Smooth muscle cell (in vitro differentiated cells): ENCODE data around the gene FOXK1. TPM values are rescaled to one million over a fixed set of nuclear protein-coding genes. Genes with fewer than 3 reads are reported as not detected.

ENCODE experiments used
- DNase-seq: peaks from one replicate; lab custom pipeline; 2025; ENCODE audit not compliant: unreplicated experiment; lab: John Stamatoyannopoulos, UW
- H2AFZ ChIP-seq: fragments of 200-600 bp; sonication (generic); 2 replicates; pipeline ENCODE4 v1.6.0; 2016; ENCODE audit warnings: antibody characterized with exemption, low read depth, mild to moderate bottlenecking
- H3F3A ChIP-seq: fragments of 200-600 bp; sonication (generic); 2 replicates; pipeline ENCODE4 v1.6.0; 2017; ENCODE audit warnings: antibody characterized with exemption, low read depth
- H3K27ac ChIP-seq: fragments of 200-600 bp; sonication (generic); 2 replicates; pipeline ENCODE4 v1.5.1; 2016; ENCODE audit warnings: low read depth, mild to moderate bottlenecking
- H3K27me3 ChIP-seq: fragments of 200-600 bp; sonication (generic); 2 replicates; pipeline ENCODE4 v1.6.1; 2016; ENCODE audit warnings: low read depth, mild to moderate bottlenecking
- H3K36me3 ChIP-seq: fragments of 200-600 bp; sonication (generic); 2 replicates; pipeline ENCODE4 v1.5.1; 2016; ENCODE audit warnings: low read depth
- H3K4me1 ChIP-seq: fragments of 200-600 bp; sonication (generic); 2 replicates; pipeline ENCODE4 v1.5.1; 2016; ENCODE audit warnings: low read depth
- H3K4me2 ChIP-seq: fragments of 200-600 bp; sonication (generic); 2 replicates; pipeline ENCODE4 v1.6.0; 2016; ENCODE audit warnings: mild to moderate bottlenecking
- H3K4me3 ChIP-seq: fragments of 200-600 bp; sonication (generic); 2 replicates; pipeline ENCODE4 v1.5.1; 2016; ENCODE audit warnings: mild to moderate bottlenecking
- H3K79me2 ChIP-seq: fragments of 200-600 bp; sonication (generic); 2 replicates; pipeline ENCODE4 v1.6.0; 2016; ENCODE audit warnings: low read depth, mild to moderate bottlenecking
- H3K9ac ChIP-seq: fragments of 200-600 bp; sonication (generic); 2 replicates; pipeline ENCODE4 v1.6.0; 2016; ENCODE audit warnings: low read depth
- H3K9me3 ChIP-seq: fragments of 200-600 bp; sonication (generic); replicated peaks from 2 replicates; pipeline ENCODE4 v1.5.1; 2016; ENCODE audit warnings: low read depth
- H4K20me1 ChIP-seq: fragments of 200-600 bp; sonication (generic); 2 replicates; pipeline ENCODE4 v1.6.0; 2016; ENCODE audit warnings: low read depth
- WGBS: methylation state at CpG from one replicate; pipeline ENCODE4 v1.1.7; 2016; ENCODE audit warnings: low lambda C conversion rate; 5-methylcytosine and 5-hydroxymethylcytosine counted together
- polyA plus RNA-seq: library from polyadenylated mRNA; unstranded; fragments of >200 nt; fragmentation: Nextera tagmentation; extraction: Ambion mirVana; gene quantifications from 2 replicates; pipeline ENCODE4 v1.2.1, GENCODE V29; 2016
- total RNA-seq: library from RNA; depleted of rRNA; stranded (reverse); fragments of >200 nt; gene quantifications from 2 replicates; pipeline ENCODE4 v1.2.3, GENCODE V29; 2014
- TF ChIP-seq, protein P1 (sequence below): fragments of 200-600 bp; sonication (generic); IDR thresholded peaks from 2 replicates; pipeline ENCODE4 v1.5.1; 2017; ENCODE audit warnings: borderline replicate concordance, mild to moderate bottlenecking, antibody characterized with exemption; ENCODE audit not compliant: insufficient read depth, poor library complexity, severe bottlenecking

The FOXK1 gene
- total and polyA plus RNA-seq, 2 experiments from 2014 or later: 6.0 to 11.6 TPM

DNA sequence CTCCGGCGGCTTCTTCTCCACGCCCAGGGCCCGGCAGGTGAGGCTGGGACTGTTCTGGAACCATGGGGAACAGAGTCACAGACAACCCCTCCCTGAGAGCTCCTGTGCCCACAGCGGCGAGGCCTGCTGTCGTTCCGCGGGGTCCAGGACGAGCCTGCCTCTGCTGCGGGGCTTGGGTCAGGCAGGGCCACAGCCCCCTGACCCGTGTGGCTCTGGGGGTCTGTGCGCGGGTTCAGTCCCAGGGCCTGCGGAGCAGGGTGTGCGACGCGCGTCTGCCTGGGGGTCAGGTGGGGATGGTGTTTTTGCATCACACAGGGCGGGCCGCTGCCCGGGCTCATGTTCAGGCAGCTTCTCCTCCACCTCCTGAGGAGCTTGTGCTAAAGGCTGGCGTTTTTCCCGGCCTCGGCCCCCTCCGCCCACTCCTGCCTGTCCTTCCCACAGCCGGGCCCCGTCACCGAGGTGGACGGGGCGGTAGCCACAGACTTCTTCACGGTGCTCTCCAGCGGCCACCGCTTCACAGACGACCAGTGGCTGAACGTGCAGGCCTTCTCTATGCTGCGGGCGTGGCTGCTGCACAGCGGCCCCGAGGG is 101.8 kb downstream of the FOXK1 start:
- H3K27ac ChIP-seq: no peak overlapping the region
- H3K9ac ChIP-seq: no peak overlapping the region
- H4K20me1 ChIP-seq: peaks cover 28% of the 10 kb centered on the region
- H3K79me2 ChIP-seq: peaks cover 16% of the 10 kb centered on the region
- no peaks in the 10 kb centered on the region for H3K36me3 ChIP-seq
- H3K4me2 ChIP-seq: no peak overlapping the region
- TF ChIP-seq, protein P1, sequence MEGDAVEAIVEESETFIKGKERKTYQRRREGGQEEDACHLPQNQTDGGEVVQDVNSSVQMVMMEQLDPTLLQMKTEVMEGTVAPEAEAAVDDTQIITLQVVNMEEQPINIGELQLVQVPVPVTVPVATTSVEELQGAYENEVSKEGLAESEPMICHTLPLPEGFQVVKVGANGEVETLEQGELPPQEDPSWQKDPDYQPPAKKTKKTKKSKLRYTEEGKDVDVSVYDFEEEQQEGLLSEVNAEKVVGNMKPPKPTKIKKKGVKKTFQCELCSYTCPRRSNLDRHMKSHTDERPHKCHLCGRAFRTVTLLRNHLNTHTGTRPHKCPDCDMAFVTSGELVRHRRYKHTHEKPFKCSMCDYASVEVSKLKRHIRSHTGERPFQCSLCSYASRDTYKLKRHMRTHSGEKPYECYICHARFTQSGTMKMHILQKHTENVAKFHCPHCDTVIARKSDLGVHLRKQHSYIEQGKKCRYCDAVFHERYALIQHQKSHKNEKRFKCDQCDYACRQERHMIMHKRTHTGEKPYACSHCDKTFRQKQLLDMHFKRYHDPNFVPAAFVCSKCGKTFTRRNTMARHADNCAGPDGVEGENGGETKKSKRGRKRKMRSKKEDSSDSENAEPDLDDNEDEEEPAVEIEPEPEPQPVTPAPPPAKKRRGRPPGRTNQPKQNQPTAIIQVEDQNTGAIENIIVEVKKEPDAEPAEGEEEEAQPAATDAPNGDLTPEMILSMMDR: no peak
- no peaks in the 10 kb centered on the region for H3F3A ChIP-seq
- H2AFZ ChIP-seq: no peak overlapping the region
- no peak for DNase-seq
- no peak overlapping the region for H3K4me3 ChIP-seq
- no peaks in the 10 kb centered on the region for H3K27me3 ChIP-seq
- 96% methylated on average over 39 of the region's 40 CpGs for WGBS
- no peaks in the 10 kb centered on the region for H3K9me3 ChIP-seq
- H3K4me1 ChIP-seq: no peaks in the 10 kb centered on the region

DNA sequence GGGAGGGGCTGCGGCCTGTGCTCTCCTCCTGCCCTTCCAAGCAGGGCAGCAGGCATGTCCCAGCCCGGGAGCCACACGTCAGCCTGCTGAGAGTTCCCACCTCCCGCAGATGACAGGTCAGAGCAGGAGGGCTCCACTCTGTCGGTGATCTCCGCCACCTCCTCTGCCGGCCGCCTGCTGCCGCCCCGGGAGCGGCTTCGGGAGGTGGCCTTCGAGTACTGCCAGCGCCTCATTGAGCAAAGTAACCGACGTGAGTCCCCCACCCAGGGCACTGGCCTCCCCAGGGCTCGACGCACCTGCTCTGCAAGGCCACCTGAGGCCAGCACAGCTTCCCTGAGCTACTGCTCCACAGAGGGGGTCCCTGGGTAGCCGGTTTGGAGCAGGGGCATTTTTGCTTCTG is 102.7 kb downstream of the FOXK1 start:
- WGBS: 98% methylated on average over 19 of the region's 19 CpGs
- no peaks in the 10 kb centered on the region for H3K4me1 ChIP-seq
- H2AFZ ChIP-seq: no peak overlapping the region
- no peak overlapping the region for H3K4me3 ChIP-seq
- no peak overlapping the region for H3K27ac ChIP-seq
- H3K27me3 ChIP-seq: no peaks in the 10 kb centered on the region
- TF ChIP-seq, protein P1: no peak
- no peaks in the 10 kb centered on the region for H3K36me3 ChIP-seq
- H3K9me3 ChIP-seq: no peaks in the 10 kb centered on the region
- DNase-seq: no peak
- peaks cover 7% of the 10 kb centered on the region for H3K79me2 ChIP-seq
- peaks cover 23% of the 10 kb centered on the region for H4K20me1 ChIP-seq
- H3K4me2 ChIP-seq: no peak overlapping the region
- no peak overlapping the region for H3K9ac ChIP-seq
- H3F3A ChIP-seq: no peaks in the 10 kb centered on the region

- no peaks in the 10 kb centered on the region for H3K27me3 ChIP-seq
- TF ChIP-seq, protein P1: no peak
- whole genome bisulfite sequencing: 98% methylated on average over 20 of the region's 20 CpGs
- DNase-seq: no peak
- H3K79me2 ChIP-seq: peaks cover 3% of the 10 kb centered on the region
- no peak overlapping the region for H2AFZ ChIP-seq
- peaks cover 18% of the 10 kb centered on the region for H4K20me1 ChIP-seq
- H3K4me3 ChIP-seq: no peak overlapping the region
- H3F3A ChIP-seq: no peaks in the 10 kb centered on the region
- no peak overlapping the region for H3K9ac ChIP-seq
- H3K36me3 ChIP-seq: no peaks in the 10 kb centered on the region
- no peaks in the 10 kb centered on the region for H3K9me3 ChIP-seq
- no peak overlapping the region for H3K27ac ChIP-seq
- H3K4me2 ChIP-seq: no peak overlapping the region
- no peaks in the 10 kb centered on the region for H3K4me1 ChIP-seq
Observed at GRCh38 chr7:4785371-4785770, 103.3 kb downstream of the FOXK1 start.

DNA sequence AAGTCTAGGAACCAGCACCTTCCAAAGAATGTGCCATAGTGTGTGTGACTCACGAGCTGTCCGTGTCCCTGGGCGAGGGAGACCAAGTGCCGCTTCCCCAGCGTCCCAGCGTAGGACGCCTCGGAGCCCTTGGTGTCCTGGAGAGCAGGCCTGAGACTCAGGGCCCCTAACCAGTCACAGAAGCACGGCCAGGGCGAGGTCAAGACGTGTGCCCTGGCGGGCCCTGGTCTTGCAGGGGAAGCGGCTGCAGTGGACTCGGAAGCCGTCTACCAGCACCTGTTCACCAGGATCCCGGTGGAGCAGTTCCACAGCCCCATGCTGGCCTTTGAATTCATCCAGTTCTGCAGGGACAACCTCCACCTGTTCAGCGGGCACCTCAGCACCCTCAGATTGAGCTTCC is 103.9 kb downstream of the FOXK1 start:
- Histone ChIP-seq H2AFZ (no peak overlapping the region), H3K27me3 (no peaks in the 10 kb centered on the region), H3F3A (no peaks in the 10 kb centered on the region), H3K27ac (no peak overlapping the region), H3K4me3 (no peak overlapping the region), H3K79me2 (no peaks in the 10 kb centered on the region), H3K9ac (no peak overlapping the region), H3K9me3 (no peaks in the 10 kb centered on the region), H3K36me3 (no peaks in the 10 kb centered on the region), H3K4me1 (no peaks in the 10 kb centered on the region), H3K4me2 (no peak overlapping the region), H4K20me1 (peaks cover 13% of the 10 kb centered on the region)
- DNase-seq: no peak
- TF ChIP-seq, protein P1: no peak
- 93% methylated on average over 17 of the region's 17 CpGs for WGBS
